Vagina (tissue), 2 donors: ENCODE measurements around the gene ALOX12.
"Not testable (repeated sequence)": the region's sequence is repeated elsewhere in the genome, so short reads cannot be mapped to it uniquely, and the experiment has no call there.

ENCODE experiments used
- CTCF ChIP-seq, 3 experiments: fragments of 450-650 bp in 2 of 3; fragments of 200-600 bp in 1 of 3; sonication (generic) in 1 of 3; IDR thresholded peaks; one replicate each; pipeline ENCODE4 v1.5.1; 2017 to 2019; ENCODE audit warnings: antibody characterized with exemption in 3 of 3, mild to moderate bottlenecking in 2 of 3, moderate library complexity in 2 of 3
- POLR2A ChIP-seq, 2 donors: fragments of 450-650 bp; IDR thresholded peaks; one replicate each; pipeline ENCODE4 v1.6.1; 2017; ENCODE audit warnings: antibody characterized with exemption in 2 of 2, mild to moderate bottlenecking in 2 of 2, moderate library complexity in 2 of 2

- TF ChIP-seq CTCF, POLR2A (IDR thresholded peaks at IDR 0.05): not testable (repeated sequence)
These were observed 2.2 kb upstream of the ALOX12 start for GRCh38 chr17:6993613-6994056.
